GM12891 (cell line): Measurements from ENCODE around the gene PTPRN2.

ENCODE experiments used
- POLR2A ChIP-seq: IDR thresholded peaks from 2 replicates; pipeline ENCODE4 v1.6.1; 2011; ENCODE audit warnings: low read depth, low read length, control low read depth
- POLR2AphosphoS5 ChIP-seq: IDR thresholded peaks from 2 replicates; pipeline ENCODE4 v1.6.1; 2011; ENCODE audit warnings: low read depth, low read length, control low read depth
- SPI1 ChIP-seq: IDR thresholded peaks from 2 replicates; pipeline ENCODE4 v1.6.1; 2011; ENCODE audit warnings: low read depth, low read length, control low read depth

DNA sequence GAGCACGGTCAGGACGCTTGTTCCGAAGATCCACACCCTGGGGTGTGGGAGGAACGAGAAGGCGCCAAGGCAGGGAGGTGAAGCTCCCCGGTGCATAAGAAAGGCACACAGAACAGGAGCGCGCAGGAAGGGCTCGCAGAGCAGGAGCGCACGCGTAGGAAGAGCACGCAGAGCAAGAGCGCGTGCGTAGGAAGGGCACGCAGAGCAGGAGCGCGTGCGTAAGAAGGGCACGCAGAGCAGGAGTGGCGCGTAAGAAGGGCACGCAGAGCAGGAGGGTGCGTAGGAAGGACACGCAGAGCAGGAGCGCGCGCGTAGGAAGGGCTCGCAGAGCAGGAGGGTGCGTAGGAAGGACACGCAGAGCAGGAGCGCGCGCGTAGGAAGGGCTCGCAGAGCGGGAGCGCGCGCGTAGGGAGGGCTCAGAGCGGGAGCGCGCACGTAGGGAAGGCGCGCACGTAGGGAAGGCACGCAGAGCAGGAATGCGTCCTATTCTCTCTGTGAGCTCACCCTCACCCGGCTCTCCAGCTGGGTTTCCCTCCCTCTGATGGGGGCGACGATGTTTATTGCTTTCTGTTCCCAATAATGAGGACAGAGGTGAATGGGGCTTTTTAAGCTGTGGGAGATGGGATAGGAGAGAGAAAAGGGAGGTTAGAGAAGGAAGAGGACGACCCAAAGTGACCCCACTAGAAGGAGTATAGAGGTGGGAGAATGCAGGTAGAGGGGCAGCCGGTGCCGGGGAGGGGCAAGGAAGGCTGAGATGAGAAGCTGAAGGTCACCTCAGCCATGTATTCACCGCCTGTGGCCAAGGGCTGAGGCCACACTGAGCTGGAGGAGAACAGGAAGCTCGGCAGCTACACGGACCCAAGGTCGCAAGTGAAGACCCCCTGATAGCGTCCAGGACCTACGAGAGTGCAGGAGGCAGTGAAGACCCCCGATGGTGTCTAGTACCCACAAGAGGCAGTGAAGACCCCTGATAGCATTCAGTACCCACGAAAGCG is 423.2 kb downstream of the PTPRN2 start:
- TF ChIP-seq POLR2AphosphoS5, result no peak
- TF ChIP-seq SPI1, result no peak
- no peak for TF ChIP-seq POLR2A
